ENCODE results near the gene AKR1C3.

The AKR1C3 gene

DNA sequence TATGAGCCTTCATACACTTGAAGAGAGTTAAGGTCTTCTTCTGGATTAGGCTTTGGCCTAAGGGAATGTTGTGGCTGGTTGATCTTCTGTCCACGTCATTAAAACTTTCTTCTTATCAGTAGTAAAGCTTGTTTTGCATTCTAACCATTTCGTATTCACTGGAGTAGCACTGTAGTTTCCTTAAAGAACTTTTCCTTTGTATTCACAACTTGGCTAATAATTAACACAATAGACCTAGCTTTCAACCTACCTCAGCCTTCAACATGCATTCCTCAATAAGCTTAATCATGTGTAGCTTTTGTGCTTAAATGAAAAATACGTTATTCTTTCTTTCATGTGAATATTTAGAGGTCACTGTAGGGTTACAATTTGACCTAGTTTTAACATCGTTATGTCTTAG lies 48.0 kb downstream of the AKR1C3 start:
- DNase-seq = no peak

DNA sequence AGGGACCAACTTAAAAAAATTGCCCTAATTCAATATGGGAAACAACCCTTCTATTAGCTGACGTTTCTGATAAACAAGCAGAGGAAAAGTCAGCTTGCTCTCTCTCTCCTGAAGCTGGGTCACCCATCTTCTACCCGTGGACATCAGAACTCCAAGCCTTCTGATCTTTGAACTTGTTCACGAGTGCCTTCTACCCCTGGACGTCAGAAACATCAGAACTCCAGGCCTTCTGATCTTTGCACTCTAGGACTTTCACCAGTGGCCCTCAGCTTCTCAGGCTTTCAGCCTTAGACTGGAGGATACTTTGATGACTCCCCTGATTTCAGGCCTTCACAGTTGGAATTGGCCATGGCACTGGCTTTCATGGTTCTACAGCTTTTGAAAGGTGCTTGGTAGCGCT lies 48.9 kb downstream of the AKR1C3 start:
- DNase-seq = no peak

DNA sequence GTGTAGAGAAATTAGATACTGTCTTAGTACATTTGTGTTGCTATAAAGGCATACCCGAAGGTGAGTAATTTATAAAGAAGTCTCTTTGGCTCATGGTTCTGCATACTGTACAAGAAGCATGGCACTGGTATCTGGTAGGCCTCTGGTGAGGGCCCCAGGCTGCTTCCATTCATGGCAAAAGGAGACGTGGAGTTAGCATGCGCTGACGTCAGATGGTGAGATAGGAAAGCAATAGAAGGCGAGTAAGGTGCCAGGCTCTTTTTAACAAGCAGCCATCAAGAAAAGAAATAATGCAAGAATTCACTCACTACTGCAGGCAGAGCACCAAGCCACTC lies 52.7 kb downstream of the AKR1C3 start:
- no peak for DNase-seq

GRCh38 chr10:5147255-5147980 lies 53.2 kb downstream of the AKR1C3 start:
- DNase-seq = no peak

DNA sequence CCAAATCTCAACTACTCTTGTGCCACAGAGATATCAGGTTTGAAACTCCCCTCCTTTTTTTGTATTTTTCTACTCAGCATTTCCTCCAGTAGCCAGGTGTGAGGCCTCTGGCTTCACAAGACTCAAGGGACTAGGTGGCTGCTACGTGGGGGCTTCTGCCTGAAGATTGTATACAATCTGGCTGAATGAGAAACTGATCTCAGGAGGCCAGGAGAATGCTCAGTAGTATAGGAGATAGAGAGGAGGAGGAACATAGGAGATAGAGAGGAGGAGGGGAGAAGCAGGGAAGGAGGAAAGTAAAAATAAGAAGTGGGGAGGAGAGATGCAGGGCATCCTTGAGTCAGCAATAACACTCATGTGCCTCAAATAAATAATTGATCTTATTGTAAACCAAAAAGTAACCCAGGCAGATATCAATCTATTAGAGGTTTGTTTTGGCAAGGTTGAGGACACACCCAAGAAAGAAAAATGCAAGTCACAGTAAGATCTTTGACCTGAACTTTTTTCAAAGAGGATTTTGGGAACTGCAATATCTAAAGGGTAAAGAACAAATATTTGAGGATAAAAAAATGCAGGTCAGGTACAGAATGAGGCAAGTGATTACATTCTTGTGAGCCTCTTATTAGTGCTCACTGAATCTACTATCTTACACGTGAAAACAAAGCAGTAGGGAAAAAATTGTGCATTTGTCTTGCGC lies 53.9 kb downstream of the AKR1C3 start:
- DNase-seq = no peak

- no peak for DNase-seq
Measured at GRCh38 chr10:5148678-5149032, 54.4 kb downstream of the AKR1C3 start.

DNA sequence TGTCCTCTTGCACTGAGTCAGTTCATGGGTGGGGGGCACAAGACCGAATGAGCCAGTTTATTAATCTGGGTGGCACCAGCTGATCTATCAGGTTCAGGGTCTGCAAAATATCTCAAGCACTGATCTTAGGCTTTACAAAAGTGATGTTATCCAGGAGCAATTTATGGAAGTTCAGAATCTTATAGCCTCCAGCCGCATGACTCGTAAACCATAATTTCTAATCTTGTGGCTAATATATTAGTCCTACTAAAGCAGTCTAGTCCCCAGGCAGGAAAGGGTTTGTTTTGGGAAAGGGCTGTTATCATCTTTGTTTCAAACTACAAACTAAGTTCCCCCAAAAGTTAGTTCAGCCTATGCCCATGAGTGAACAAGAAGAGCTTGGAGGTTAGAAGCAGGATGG lies 56.9 kb downstream of the AKR1C3 start:
- no peak for DNase-seq

DNA sequence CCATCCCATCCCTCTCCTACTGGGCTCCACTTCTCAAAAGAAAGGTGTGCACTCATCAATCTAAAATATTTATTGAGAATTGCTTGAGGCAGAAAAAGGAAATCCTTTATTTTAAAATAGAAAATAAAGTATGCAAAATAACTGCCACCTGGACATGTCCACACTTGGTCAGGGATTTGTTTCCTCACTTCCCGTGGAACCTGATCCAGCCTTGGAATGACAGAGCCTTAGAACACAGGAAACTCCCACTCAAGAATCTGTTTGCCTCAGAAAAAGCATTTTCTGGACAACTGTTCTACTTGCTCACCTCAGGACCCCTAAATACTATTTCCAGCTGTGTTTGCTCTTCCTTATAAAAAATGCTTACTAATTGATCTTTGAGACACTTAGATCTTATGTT lies 61.7 kb downstream of the AKR1C3 start:
- DNase-seq = no peak

All from 8988T (cell line).